GM12878 (cell line): ENCODE measurements around the gene KISS1. TPM values are rescaled to one million over a fixed set of nuclear protein-coding genes. Genes with fewer than 3 reads are reported as not detected.

ENCODE experiments used
- ATAC-seq: fragments of 200-7000 bp; cut with Tn5 transposase; 3 replicates; pipeline ENCODE4 v1.9.1; 2020; ENCODE audit warnings: mild to moderate bottlenecking, moderate library complexity
- BruUV-seq: library from RNA; stranded (reverse); fragments of 400-500 nt; replicated peaks from 2 replicates; lab custom pipeline; 2021; lab: Mats Ljungman, UMichigan
- CTCF ChIA-PET: fragments of 300-600 bp; sonication (Branson Sonifier 250); formaldehyde crosslinking; extraction: SDS; loops from one replicate; lab custom pipeline; 2021; ENCODE audit warnings: inconsistent platforms; lab: Yijun Ruan, JAX
- POLR2A ChIA-PET: fragments of 350-600 bp; formaldehyde crosslinking; extraction: SDS; loops from one replicate; lab custom pipeline; 2021; ENCODE audit warnings: inconsistent platforms; lab: Charles Lee
- RAD21 ChIA-PET: fragments of 300-600 bp; sonication (Branson Sonifier 250); formaldehyde crosslinking; loops from one replicate; lab custom pipeline; 2023; ENCODE audit warnings: antibody characterized with exemption; ENCODE audit not compliant: unreplicated experiment; lab: Charles Lee
- SMC1A ChIA-PET: fragments of 300-600 bp; sonication (Branson Sonifier 250); formaldehyde crosslinking; loops from one replicate; lab custom pipeline; 2023; ENCODE audit not compliant: unreplicated experiment, uncharacterized antibody; lab: Charles Lee
- DNase-seq: peaks from one replicate; pipeline ENCODE4 v3.0.0-alpha.2; 2011; ENCODE audit warnings: low read depth, low spot score
- FAIRE-seq: peaks from 3 replicates; lab custom pipeline; 2011; peaks lifted over from hg19 to GRCh38; lab: Jason Lieb, UNC
- H2AFZ ChIP-seq: 2 replicates; pipeline ENCODE4 v1.6.0; 2011; ENCODE audit warnings: low read depth, low read length, control low read depth; ENCODE audit not compliant: control insufficient read depth
- H3K27ac ChIP-seq: 2 replicates; pipeline ENCODE4 v1.5.1; 2011; ENCODE audit warnings: control low read depth; ENCODE audit not compliant: control insufficient read depth, insufficient read depth
- H3K27me3 ChIP-seq, 2 experiments: replicated peaks in 1 of 2; 2 replicates each; pipeline versions ENCODE4 v1.6.0 to v1.6.1; 2011; ENCODE audit warnings: low read length in 1 of 2; ENCODE audit not compliant: control insufficient read depth in 2 of 2, insufficient read depth in 2 of 2
- H3K36me3 ChIP-seq, 2 experiments: 2 replicates each; pipeline ENCODE4 v1.5.1; 2011; ENCODE audit warnings: low read length in 1 of 2; ENCODE audit not compliant: control insufficient read depth in 2 of 2, insufficient read depth in 2 of 2
- H3K4me1 ChIP-seq: 2 replicates; pipeline ENCODE4 v1.6.1; 2011; ENCODE audit warnings: mild to moderate bottlenecking, low read length, moderate library complexity, mixed read lengths; ENCODE audit not compliant: control insufficient read depth, insufficient read depth
- H3K4me2 ChIP-seq: 2 replicates; pipeline ENCODE4 v1.6.0; 2011; ENCODE audit warnings: control low read depth; ENCODE audit not compliant: control insufficient read depth, insufficient read depth
- H3K4me3 ChIP-seq: fragments of 200-600 bp; sonication (generic); 2 replicates; pipeline ENCODE4 v1.5.1; 2016
- H3K79me2 ChIP-seq: 2 replicates; pipeline ENCODE4 v1.6.0; 2011; ENCODE audit warnings: low read length; ENCODE audit not compliant: control insufficient read depth, insufficient read depth
- H3K9ac ChIP-seq: 2 replicates; pipeline ENCODE4 v1.8.0; 2011; ENCODE audit warnings: low read length, control low read depth, mixed read lengths; ENCODE audit not compliant: control insufficient read depth, insufficient read depth
- H3K9me3 ChIP-seq: replicated peaks from 3 replicates; pipeline ENCODE4 v1.5.1; 2011; ENCODE audit warnings: mild to moderate bottlenecking, low read length; ENCODE audit not compliant: control insufficient read depth, insufficient read depth
- H4K20me1 ChIP-seq: 2 replicates; pipeline ENCODE4 v1.6.0; 2011; ENCODE audit not compliant: control insufficient read depth, insufficient read depth
- ATF2 ChIP-seq: IDR thresholded peaks from 2 replicates; pipeline ENCODE4 v1.6.1; 2012; ENCODE audit warnings: low read length, inconsistent platforms
- BRCA1 ChIP-seq: IDR thresholded peaks from 2 replicates; pipeline ENCODE4 v1.6.1; 2011; ENCODE audit warnings: low read depth, low read length, improper control_type of control experiment
- CEBPZ ChIP-seq: fragments of 150-350 bp; IDR thresholded peaks from 2 replicates; pipeline ENCODE4 v1.6.1; 2016; ENCODE audit warnings: low read depth, low read length
- CHD2 ChIP-seq: IDR thresholded peaks from 2 replicates; pipeline ENCODE4 v1.6.1; 2011; ENCODE audit warnings: low read depth, low read length, improper control_type of control experiment, borderline replicate concordance
- CREM ChIP-seq: IDR thresholded peaks from 2 replicates; pipeline ENCODE4 v1.6.1; 2014; ENCODE audit warnings: antibody characterized with exemption, low read depth
- E2F4 ChIP-seq: IDR thresholded peaks from 2 replicates; pipeline ENCODE4 v1.6.1; 2012; ENCODE audit warnings: low read depth, low read length, improper control_type of control experiment
- JUND ChIP-seq: IDR thresholded peaks from 2 replicates; pipeline ENCODE4 v1.6.1; 2012; ENCODE audit warnings: low read depth, mild to moderate bottlenecking, low read length, improper control_type of control experiment, moderate library complexity
- MEF2A ChIP-seq: IDR thresholded peaks from 2 replicates; pipeline ENCODE4 v1.6.1; 2011; ENCODE audit warnings: low read depth, mild to moderate bottlenecking, low read length, moderate library complexity; ENCODE audit not compliant: insufficient read depth
- MTA2 ChIP-seq: fragments of 450-650 bp; IDR thresholded peaks from 2 replicates; pipeline ENCODE4 v1.6.1; 2016; ENCODE audit warnings: low read depth, mild to moderate bottlenecking, moderate library complexity
- MYC ChIP-seq: IDR thresholded peaks from 2 replicates; pipeline ENCODE4 v1.6.1; 2011; ENCODE audit warnings: mild to moderate bottlenecking, low read length, moderate library complexity, inconsistent platforms; ENCODE audit not compliant: insufficient read depth, insufficient replicate concordance, insufficient read length, severe bottlenecking
- PML ChIP-seq: IDR thresholded peaks from 2 replicates; pipeline ENCODE4 v1.6.1; 2012; ENCODE audit warnings: low read length, inconsistent platforms
- POLR2AphosphoS2 ChIP-seq: IDR thresholded peaks from 2 replicates; pipeline ENCODE4 v1.6.1; 2011; ENCODE audit warnings: low read depth, mild to moderate bottlenecking, low read length, improper control_type of control experiment, moderate library complexity
- RCOR1 ChIP-seq: conservative IDR thresholded peaks from 2 replicates; pipeline ENCODE4 v1.6.1; 2012; ENCODE audit warnings: low read depth, low read length, improper control_type of control experiment
- SMAD5 ChIP-seq: IDR thresholded peaks from 2 replicates; pipeline ENCODE4 v1.6.1; 2016; ENCODE audit warnings: antibody characterized with exemption, low read depth
- ZNF207 ChIP-seq: fragments of 450-650 bp; IDR thresholded peaks from 2 replicates; pipeline ENCODE4 v1.6.1; 2014; ENCODE audit warnings: antibody characterized with exemption, mild to moderate bottlenecking, borderline replicate concordance
- WGBS: methylation state at CpG from one replicate; pipeline ENCODE4 v1.1.6; 2016; ENCODE audit warnings: low lambda C conversion rate; ENCODE audit not compliant: insufficient replicate concordance, insufficient coverage; ENCODE audit errors: missing lambda C conversion rate; 5-methylcytosine and 5-hydroxymethylcytosine counted together
- in situ Hi-C: fragments of 300-500 bp; cut with MboI; formaldehyde crosslinking; loops from 9 replicates; pipeline ENCODE4 v1.14.3; 2018; ENCODE audit warnings: mixed read lengths
- intact Hi-C: fragments of 100-400 bp; cut with micrococcal nuclease; formaldehyde crosslinking; loops from one replicate; pipeline ENCODE4 v1.14.2; 2022; ENCODE audit not compliant: unreplicated experiment
- polyA plus RNA-seq, 11 experiments: library from polyadenylated mRNA; depleted of rRNA in 4 of 11; unstranded in 6 of 11; stranded (reverse) in 5 of 11; fragments of >200 nt; fragmentation: Nextera tagmentation in 4 of 11; fragmentation: Illumina TruSeq in 1 of 11; extraction: Ambion mirVana in 4 of 11; extraction: Trizol in 1 of 11; gene quantifications; 1 replicate in 1 of 11; 2 replicates in 10 of 11; pipeline versions ENCODE4 v1.2.1 to v1.2.3, GENCODE V29; 2011 to 2016; ENCODE audit warnings: inconsistent platforms in 2 of 11, missing spikeins in 2 of 11, low read depth in 1 of 11
- total RNA-seq, 4 experiments: library from RNA; depleted of rRNA in 3 of 4; stranded (reverse); fragments of >200 nt in 3 of 4; fragmentation: Illumina TruSeq in 1 of 4; extraction: Trizol in 1 of 4; gene quantifications; 2 replicates each; pipeline versions ENCODE4 v1.2.1 to v1.2.3, GENCODE V29; 2013 to 2021
- TF ChIP-seq, protein P1 (sequence below): fragments of 150-350 bp; IDR thresholded peaks from 2 replicates; pipeline ENCODE4 v1.6.1; 2014; ENCODE audit warnings: mild to moderate bottlenecking, low read depth, low read length

KISS1 gene
- total and polyA plus RNA-seq, 10 of the 15 experiments (the other 5 are each of a cell fraction or from before 2014, with no cell fraction given): not detected

DNA sequence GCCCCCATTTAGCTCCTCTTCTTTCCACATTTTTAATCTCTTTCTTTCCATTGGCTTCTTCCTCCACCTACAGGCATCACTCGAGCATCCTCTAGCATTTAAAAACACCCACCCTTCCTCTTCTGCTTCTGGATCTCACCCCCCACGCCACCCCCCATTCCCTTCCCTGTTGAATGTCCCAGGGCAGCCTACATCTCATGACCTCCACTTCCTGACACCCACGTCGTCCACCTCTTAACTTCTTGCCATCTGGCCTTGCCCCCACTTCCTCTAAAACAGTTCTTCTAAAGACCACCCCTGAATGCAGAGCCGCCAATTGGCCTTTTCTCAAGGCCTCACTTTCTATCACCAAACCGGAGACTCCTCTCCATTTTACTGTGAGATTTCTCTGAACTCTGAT is 38.3 kb downstream of the KISS1 start:
- Histone ChIP-seq H3K9me3 (no peaks in the 10 kb centered on the region), H3K79me2 (no peaks in the 10 kb centered on the region), H3K4me3 (no peak overlapping the region), H4K20me1 (no peaks in the 10 kb centered on the region), H3K36me3 (no peaks in the 10 kb centered on the region), H2AFZ (no peak overlapping the region), H3K27me3 (no peaks in the 10 kb centered on the region; a peak in 1 of 4 replicates), H3K27ac (no peak overlapping the region), H3K9ac (no peak overlapping the region), H3K4me1 (no peaks in the 10 kb centered on the region), H3K4me2 (no peak overlapping the region)
- ATAC-seq (no peak), FAIRE-seq (no peak), DNase-seq (no peak)
- no TSS peak for BruUV-seq
- RAD21 ChIA-PET: no interaction called here
- POLR2A ChIA-PET: interaction anchor here (0.6 kb wide), 1 partner anchor 286 kb away, joined by 3 read pairs; no protein-coding TSS in a partner anchor
- CTCF ChIA-PET: interaction anchor here (1.0 kb wide), 1 partner anchor 10 kb away, joined by 3 read pairs; no protein-coding TSS in a partner anchor
- WGBS: under 1% methylated on average over 5 of the region's 6 CpGs
- in situ Hi-C loops: no loop called here
- SMC1A ChIA-PET: interaction anchor here (1.5 kb wide), 1 partner anchor 241 kb away, joined by 3 read pairs; no protein-coding TSS in a partner anchor
- intact Hi-C loops: no loop called here
- TF ChIP-seq BRCA1 (no peak), CHD2 (no peak), RCOR1 (no peak), ATF2 (no peak), JUND (no peak), MYC (no peak), SMAD5 (no peak), CREM (no peak), MEF2A (no peak), E2F4 (no peak), ZNF207 (no peak), CEBPZ (no peak), MTA2 (no peak), PML (no peak), POLR2AphosphoS2 (no peak)
- TF ChIP-seq, protein P1, sequence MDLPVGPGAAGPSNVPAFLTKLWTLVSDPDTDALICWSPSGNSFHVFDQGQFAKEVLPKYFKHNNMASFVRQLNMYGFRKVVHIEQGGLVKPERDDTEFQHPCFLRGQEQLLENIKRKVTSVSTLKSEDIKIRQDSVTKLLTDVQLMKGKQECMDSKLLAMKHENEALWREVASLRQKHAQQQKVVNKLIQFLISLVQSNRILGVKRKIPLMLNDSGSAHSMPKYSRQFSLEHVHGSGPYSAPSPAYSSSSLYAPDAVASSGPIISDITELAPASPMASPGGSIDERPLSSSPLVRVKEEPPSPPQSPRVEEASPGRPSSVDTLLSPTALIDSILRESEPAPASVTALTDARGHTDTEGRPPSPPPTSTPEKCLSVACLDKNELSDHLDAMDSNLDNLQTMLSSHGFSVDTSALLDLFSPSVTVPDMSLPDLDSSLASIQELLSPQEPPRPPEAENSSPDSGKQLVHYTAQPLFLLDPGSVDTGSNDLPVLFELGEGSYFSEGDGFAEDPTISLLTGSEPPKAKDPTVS: no peak
